T-cell (primary cell): ENCODE data around the gene TIAM2. TPM values are rescaled to one million over a fixed set of nuclear protein-coding genes. Genes with fewer than 3 reads are reported as not detected.
"Not testable (repeated sequence)": the region's sequence is repeated elsewhere in the genome, so short reads cannot be mapped to it uniquely, and the experiment has no call there.

Experiments
- ATAC-seq, 4 experiments: fragments of 200-7000 bp in 3 of 4; fragments of 150-1000 bp in 1 of 4; cut with Tn5 transposase; replicated peaks in 1 of 4; 1 replicate in 3 of 4; 2 replicates in 1 of 4; pipeline ENCODE4 v1.10.0; 2021; ENCODE audit warnings: moderate library complexity in 3 of 4, mild to moderate bottlenecking in 2 of 4, moderate number of reproducible peaks in 1 of 4
- CTCF ChIA-PET, 2 donors: fragments of 300-600 bp; sonication (Branson Sonifier 250); formaldehyde crosslinking; loops; one replicate each; lab custom pipeline; 2022; ENCODE audit warnings: antibody characterized with exemption in 2 of 2; lab: Charles Lee
- POLR2A ChIA-PET, 2 donors: fragments of 300-600 bp; sonication (Branson Sonifier 250); formaldehyde crosslinking; loops; one replicate each; lab custom pipeline; 2022; ENCODE audit warnings: antibody characterized with exemption in 2 of 2; lab: Charles Lee
- DNase-seq, 35 experiments: peaks; one replicate each; pipeline versions ENCODE4 v3.0.0 to v3.0.0-alpha.2; 2013 to 2023
- H3K27ac ChIP-seq: one replicate; pipeline ENCODE4 v1.5.1; 2013; ENCODE audit warnings: low read length
- H3K27me3 ChIP-seq, 2 experiments: replicated peaks in 1 of 2; 1 replicate in 1 of 2; 2 replicates in 1 of 2; pipeline versions ENCODE4 v1.6.1 to v1.7.0; 2013; ENCODE audit warnings: low read length in 1 of 2, mixed read lengths in 1 of 2; ENCODE audit not compliant: control insufficient read depth in 2 of 2, insufficient read depth in 2 of 2; ENCODE audit errors: extremely low read depth in 1 of 2
- H3K36me3 ChIP-seq, 2 donors: 1 replicate in 1 of 2; 2 replicates in 1 of 2; pipeline versions ENCODE4 v1.6.1 to v1.7.0; 2013; ENCODE audit warnings: low read length in 1 of 2; ENCODE audit not compliant: control insufficient read depth in 2 of 2, insufficient read depth in 1 of 2; ENCODE audit errors: extremely low read depth in 1 of 2
- H3K4me1 ChIP-seq, 2 experiments: 1 replicate in 1 of 2; 2 replicates in 1 of 2; pipeline versions ENCODE4 v1.6.1 to v1.7.0; 2013; ENCODE audit warnings: low read length in 2 of 2, mixed read lengths in 1 of 2; ENCODE audit not compliant: insufficient read depth in 2 of 2, control insufficient read depth in 1 of 2; ENCODE audit errors: extremely low read depth in 1 of 2
- H3K4me3 ChIP-seq, 2 donors: 1 replicate in 1 of 2; 2 replicates in 1 of 2; pipeline versions ENCODE4 v1.5.1 to v1.7.0; 2013; ENCODE audit warnings: mild to moderate bottlenecking in 2 of 2, low read length in 1 of 2, moderate library complexity in 1 of 2; ENCODE audit not compliant: control insufficient read depth in 1 of 2; ENCODE audit errors: extremely low read depth in 1 of 2
- H3K9me3 ChIP-seq: 2 replicates; pipeline ENCODE4 v1.7.0; 2013
- H3K27ac Mint-ChIP-seq, 2 donors: one replicate each; pipeline ENCODE4 v1.8.0; 2020 to 2021; ENCODE audit warnings: mild to moderate bottlenecking in 2 of 2, mixed read lengths in 2 of 2
- H3K27me3 Mint-ChIP-seq, 2 donors: one replicate each; pipeline ENCODE4 v1.8.0; 2021 to 2022; ENCODE audit warnings: mixed read lengths in 2 of 2
- H3K36me3 Mint-ChIP-seq: one replicate; pipeline ENCODE4 v1.8.0; 2021; ENCODE audit warnings: mixed read lengths
- H3K4me1 Mint-ChIP-seq, 3 donors: one replicate each; pipeline ENCODE4 v1.8.0; 2020 to 2022; ENCODE audit warnings: mixed read lengths in 3 of 3, mild to moderate bottlenecking in 1 of 3
- H3K4me3 Mint-ChIP-seq, 3 donors: one replicate each; pipeline ENCODE4 v1.8.0; 2020 to 2022; ENCODE audit warnings: mild to moderate bottlenecking in 3 of 3, mixed read lengths in 3 of 3, moderate library complexity in 3 of 3
- H3K9me3 Mint-ChIP-seq, 3 donors: one replicate each; pipeline ENCODE4 v1.8.0; 2020 to 2022; ENCODE audit warnings: mixed read lengths in 3 of 3
- WGBS: methylation state at CpG from one replicate; pipeline ENCODE4 v1.1.5; 2013; ENCODE audit warnings: missing lambda C conversion rate; ENCODE audit not compliant: insufficient coverage; 5-methylcytosine and 5-hydroxymethylcytosine counted together
- total RNA-seq, 35 experiments: library from RNA in 6 of 35; stranded (reverse) in 6 of 35; fragments of 120-200 nt in 1 of 35; gene quantifications; one replicate each; pipeline versions ENCODE4 v1.2.1 to v1.2.4 and lab custom pipeline; 2013 to 2026

The TIAM2 gene
- total RNA-seq, 5 donors from 2014 or later (not counting 1 experiment from before 2014, with no cell fraction given) = 4.6 to 7.1 (median 6.8) TPM

DNA sequence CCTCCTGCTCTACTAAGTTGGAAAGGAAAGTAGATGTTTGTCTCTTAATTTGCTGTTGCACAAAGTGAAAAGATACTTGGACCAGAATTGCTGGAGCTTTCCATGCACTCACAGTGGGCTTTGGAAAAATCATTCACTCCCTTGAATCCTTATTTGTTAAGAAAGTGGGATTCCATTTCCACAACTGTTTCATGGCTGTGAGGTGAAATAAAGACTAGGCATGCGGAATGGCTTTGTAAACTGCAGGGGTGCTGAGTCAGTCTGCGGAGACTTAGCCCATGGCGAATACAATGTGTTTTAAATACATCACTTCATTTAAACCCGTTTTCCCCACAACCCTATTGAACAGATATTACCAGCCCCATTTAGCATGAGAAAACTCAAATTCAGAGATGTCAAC lies 231.9 kb downstream of the TIAM2 start:
- ChIA-PET POLR2A (no interaction called here), CTCF (interaction anchor here in 1 of 2 donors (0.5 kb wide), 1 partner anchor 15 kb away, joined by 3 read pairs; no protein-coding TSS in a partner anchor)
- no peak overlapping the region for H3K4me3 ChIP-seq
- Mint-ChIP-seq H3K4me1 (peaks cover 5 to 16% (median 10%) of the 10 kb centered on the region in 3 donors), H3K27me3 (peaks cover 0 to 7% of the 10 kb centered on the region in 2 donors), H3K4me3 (no peak overlapping the region), H3K9me3 (no peaks in the 10 kb centered on the region), H3K27ac (no peak overlapping the region), H3K36me3 (peaks cover 3% of the 10 kb centered on the region)
- no peak for DNase-seq
- H3K27me3 ChIP-seq = no peaks in the 10 kb centered on the region
- no peak overlapping the region for H3K27ac ChIP-seq
- no peaks in the 10 kb centered on the region for H3K9me3 ChIP-seq
- peaks cover 0 to 11% of the 10 kb centered on the region in 2 experiments for H3K4me1 ChIP-seq
- WGBS = 100% methylated on average over 3 of the region's 4 CpGs
- no peaks in the 10 kb centered on the region for H3K36me3 ChIP-seq
- no peak for ATAC-seq

DNA sequence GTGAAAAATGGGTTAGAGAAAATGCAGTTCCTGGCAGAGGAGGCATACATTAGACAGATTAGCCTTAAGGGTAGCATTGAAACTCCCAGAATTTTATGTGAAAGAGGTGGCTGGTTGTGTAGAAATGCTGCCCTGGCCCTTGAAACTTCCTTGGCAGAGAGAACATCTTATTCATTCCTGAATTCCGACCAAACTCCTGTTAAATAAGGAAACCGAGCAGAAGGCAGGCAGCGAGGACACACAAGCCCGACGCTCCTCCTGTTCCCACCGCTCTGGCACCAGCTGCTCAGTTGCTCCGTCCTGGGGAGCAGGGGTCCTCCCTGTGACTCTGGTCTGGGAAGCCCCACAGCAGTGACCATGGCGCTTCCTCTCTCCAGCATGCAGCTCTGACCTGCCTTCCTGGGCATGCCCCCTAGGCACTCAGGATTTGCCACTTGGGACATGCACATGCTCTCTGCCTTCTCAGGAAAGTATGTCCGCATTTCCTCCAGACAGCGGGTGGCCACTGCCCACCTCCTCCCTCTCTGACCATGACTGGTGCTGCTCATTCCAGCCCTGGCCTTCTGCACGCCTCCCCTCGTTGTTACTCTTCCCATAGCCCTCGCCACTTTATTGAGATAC lies 233.5 kb downstream of the TIAM2 start:
- Histone ChIP-seq H3K27ac (no peak overlapping the region), H3K36me3 (no peaks in the 10 kb centered on the region), H3K4me3 (no peak overlapping the region), H3K9me3 (no peaks in the 10 kb centered on the region), H3K4me1 (peaks cover 0 to 9% of the 10 kb centered on the region in 2 experiments), H3K27me3 (no peaks in the 10 kb centered on the region)
- Mint-ChIP-seq H3K27ac (no peak overlapping the region), H3K27me3 (peaks cover 0 to 4% of the 10 kb centered on the region in 2 donors), H3K4me1 (peaks cover 5 to 14% (median 10%) of the 10 kb centered on the region in 3 donors), H3K36me3 (peaks cover 3% of the 10 kb centered on the region), H3K9me3 (no peaks in the 10 kb centered on the region), H3K4me3 (no peak overlapping the region)
- POLR2A ChIA-PET = no interaction called here
- CTCF ChIA-PET = no interaction called here
- DNase-seq (no peak), ATAC-seq (no peak)
- WGBS = 90% methylated on average over 12 of the region's 13 CpGs

DNA sequence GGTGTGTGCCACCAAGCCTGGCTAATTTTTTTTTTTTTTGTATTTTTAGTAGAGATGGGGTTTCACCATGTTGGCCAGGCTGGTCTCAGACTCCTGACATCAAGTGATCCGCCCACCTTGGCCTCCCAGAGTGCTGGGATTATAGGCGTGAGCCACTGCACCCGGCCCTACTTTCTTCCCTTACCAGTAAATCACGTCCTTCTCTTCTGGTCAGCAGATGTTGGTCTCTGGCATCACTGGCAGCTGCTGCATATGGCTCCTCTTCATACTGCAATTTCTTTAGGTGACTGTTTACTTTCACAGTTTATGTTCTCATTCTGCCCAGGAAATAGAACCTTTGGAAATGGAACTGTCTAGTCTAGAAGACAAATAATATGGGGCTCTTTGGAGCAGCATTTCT lies 235.9 kb downstream of the TIAM2 start:
- H3K9me3 Mint-ChIP-seq, H3K4me3 ChIP-seq, H3K9me3 ChIP-seq, H3K27me3 Mint-ChIP-seq, H3K27me3 ChIP-seq, H3K4me1 ChIP-seq, POLR2A ChIA-PET, H3K36me3 ChIP-seq, H3K36me3 Mint-ChIP-seq, ATAC-seq, DNase-seq, H3K27ac Mint-ChIP-seq, H3K27ac ChIP-seq, H3K4me3 Mint-ChIP-seq, H3K4me1 Mint-ChIP-seq: not testable (repeated sequence)
- 97% methylated on average over 4 of the region's 4 CpGs for WGBS
- CTCF ChIA-PET = interaction anchor here in 1 of 2 donors (0.6 kb wide), 1 partner anchor 326 kb away, joined by 3 read pairs; no protein-coding TSS in a partner anchor

DNA sequence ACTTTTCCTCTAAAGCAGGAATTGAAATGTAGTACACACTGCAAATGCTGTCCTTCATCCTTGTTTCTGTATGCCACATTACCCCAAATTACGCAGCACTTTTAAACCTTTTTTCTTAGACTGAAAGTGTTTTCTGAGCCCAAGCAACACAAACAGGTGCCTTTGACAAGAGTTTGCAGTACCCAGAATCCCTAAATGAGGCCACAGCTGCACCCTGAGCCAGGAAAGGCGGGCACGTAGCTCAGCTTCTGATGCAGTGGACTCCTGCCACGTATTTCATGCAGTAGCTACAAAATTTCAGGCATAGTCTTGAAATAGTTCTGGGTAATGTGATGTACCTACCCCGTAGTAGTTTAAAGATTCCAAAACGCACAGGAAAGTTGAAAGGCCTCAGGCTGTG lies 237.7 kb downstream of the TIAM2 start:
- peaks cover 3% of the 10 kb centered on the region for H3K36me3 Mint-ChIP-seq
- peaks cover under 1 to 2% of the 10 kb centered on the region in 2 donors for H3K27me3 Mint-ChIP-seq
- Histone ChIP-seq H3K9me3 (no peaks in the 10 kb centered on the region), H3K4me1 (no peaks in the 10 kb centered on the region), H3K27ac (no peak overlapping the region), H3K4me3 (no peak overlapping the region), H3K27me3 (no peaks in the 10 kb centered on the region), H3K36me3 (no peaks in the 10 kb centered on the region)
- no peak overlapping the region for H3K4me3 Mint-ChIP-seq
- peaks cover 0 to under 1% (median under 1%) of the 10 kb centered on the region in 3 donors for H3K9me3 Mint-ChIP-seq
- no peak overlapping the region for H3K27ac Mint-ChIP-seq
- ATAC-seq (no peak), DNase-seq (no peak)
- WGBS = 75% methylated on average over 5 of the region's 6 CpGs
- H3K4me1 Mint-ChIP-seq = no peaks in the 10 kb centered on the region
- CTCF ChIA-PET = no interaction called here
- POLR2A ChIA-PET = no interaction called here

DNA sequence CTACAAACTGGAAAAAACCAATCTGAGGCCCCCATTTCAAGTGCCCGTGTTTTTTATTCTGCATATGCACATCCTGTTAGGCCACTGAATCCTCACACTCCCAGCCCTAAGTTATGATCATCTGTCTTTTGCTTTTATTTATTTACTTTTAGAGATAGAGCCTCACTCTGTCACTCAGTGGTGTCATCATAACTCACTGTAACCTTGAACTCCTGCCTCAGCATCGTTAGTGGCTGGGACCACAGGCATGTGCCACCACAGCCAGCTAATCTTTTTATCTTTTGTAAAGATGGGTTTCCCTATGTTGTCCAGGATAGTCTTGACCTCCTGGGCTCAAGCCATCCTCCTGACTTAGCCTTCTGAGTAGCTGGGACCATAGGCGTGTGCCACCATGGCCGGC lies 239.1 kb downstream of the TIAM2 start:
- peaks cover 5 to 8% of the 10 kb centered on the region in 2 donors for H3K27me3 Mint-ChIP-seq
- Histone ChIP-seq H3K4me3 (no peak overlapping the region), H3K36me3 (no peaks in the 10 kb centered on the region), H3K27ac (no peak overlapping the region), H3K27me3 (no peaks in the 10 kb centered on the region), H3K4me1 (no peaks in the 10 kb centered on the region), H3K9me3 (no peaks in the 10 kb centered on the region)
- H3K27ac Mint-ChIP-seq = no peak overlapping the region
- H3K4me3 Mint-ChIP-seq = no peak overlapping the region
- peaks cover 3% of the 10 kb centered on the region for H3K36me3 Mint-ChIP-seq
- H3K4me1 Mint-ChIP-seq = no peaks in the 10 kb centered on the region
- DNase-seq = no peak
- POLR2A ChIA-PET = no interaction called here
- WGBS = 100% methylated on average over 1 of the region's 4 CpGs
- H3K9me3 Mint-ChIP-seq = peaks cover 0 to 3% (median 3%) of the 10 kb centered on the region in 3 donors
- no peak for ATAC-seq
- CTCF ChIA-PET = interaction anchor here in 1 of 2 donors (0.6 kb wide), 1 partner anchor 363 kb away, joined by 3 read pairs; no protein-coding TSS in a partner anchor

DNA sequence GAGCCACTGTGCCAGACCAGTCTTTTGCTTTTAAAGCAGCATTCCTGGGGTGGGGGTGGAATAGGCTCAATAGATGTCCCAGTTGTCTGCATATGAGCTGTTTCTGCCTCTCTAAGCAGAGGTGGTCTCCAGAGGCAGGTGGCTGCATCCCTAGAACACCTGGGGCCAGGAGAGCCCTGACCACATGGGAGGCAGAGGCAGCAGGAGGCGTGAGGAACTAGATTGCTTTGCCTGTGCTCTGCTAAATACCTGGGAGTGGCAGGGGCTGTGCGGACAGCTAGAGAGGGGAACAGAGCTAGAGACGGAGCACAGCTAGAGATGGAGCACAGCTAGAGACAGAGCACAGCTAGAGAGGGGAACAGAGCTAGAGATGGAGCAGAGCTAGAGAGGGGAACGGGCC lies 239.6 kb downstream of the TIAM2 start:
- H3K27me3 ChIP-seq = peaks cover 0 to 2% of the 10 kb centered on the region in 2 experiments
- DNase-seq (no peak), ATAC-seq (no peak)
- Mint-ChIP-seq H3K27me3 (peaks cover 5 to 8% of the 10 kb centered on the region in 2 donors), H3K9me3 (peaks cover 0 to 3% (median 3%) of the 10 kb centered on the region in 3 donors), H3K36me3 (peaks cover 3% of the 10 kb centered on the region), H3K27ac (no peak overlapping the region), H3K4me3 (no peak overlapping the region), H3K4me1 (no peaks in the 10 kb centered on the region)
- H3K9me3 ChIP-seq = no peaks in the 10 kb centered on the region
- CTCF ChIA-PET = no interaction called here
- no peaks in the 10 kb centered on the region for H3K4me1 ChIP-seq
- H3K36me3 ChIP-seq = no peaks in the 10 kb centered on the region
- H3K4me3 ChIP-seq = no peak overlapping the region
- POLR2A ChIA-PET = no interaction called here
- no peak overlapping the region for H3K27ac ChIP-seq
- 97% methylated on average over 3 of the region's 4 CpGs for WGBS
